B cell (primary cell): Measurements from ENCODE around the gene TFEB.

Experiments used
- EZH2 ChIP-seq: IDR thresholded peaks from 2 replicates; pipeline ENCODE4 v1.6.1; 2012; ENCODE audit warnings: borderline replicate concordance, low read depth, mild to moderate bottlenecking, moderate library complexity, low read length; ENCODE audit not compliant: insufficient read depth, poor library complexity, severe bottlenecking
- TF ChIP-seq, protein P1 (sequence below): fragments of 200-600 bp; IDR thresholded peaks from one replicate; pipeline ENCODE4 v1.8.0; 2022; ENCODE audit warnings: antibody characterized with exemption, mild to moderate bottlenecking

DNA sequence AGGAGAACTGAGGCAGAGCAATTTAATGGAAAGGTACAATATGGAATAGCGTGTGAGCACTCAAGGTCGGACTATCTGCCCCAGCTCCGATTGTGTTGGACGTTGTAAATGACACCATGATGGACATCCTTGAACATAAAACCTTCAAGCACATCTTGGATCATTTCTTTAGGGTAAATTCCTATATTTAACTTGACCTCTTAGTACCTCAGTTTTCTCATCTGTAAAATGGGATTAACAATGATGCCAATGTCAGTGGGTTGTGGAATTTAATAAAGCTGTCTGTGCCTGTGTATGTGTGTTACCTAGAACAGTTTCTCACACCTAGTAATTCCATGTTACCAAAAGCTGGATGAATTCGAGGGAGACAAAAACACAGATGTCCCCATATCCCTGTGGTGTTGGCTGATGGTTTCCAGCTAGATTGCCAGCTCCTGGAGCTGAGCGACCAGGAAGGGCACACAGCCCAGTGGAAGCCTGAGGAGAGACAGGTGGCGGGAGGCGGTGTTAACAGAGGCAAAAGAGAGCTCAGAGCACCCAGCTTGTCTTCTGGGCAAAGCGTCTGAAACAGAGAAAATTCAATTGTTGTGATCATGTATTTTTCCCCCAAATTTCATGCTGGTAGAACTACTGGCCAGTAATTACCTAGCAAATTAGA, 64.6 kb downstream of the TFEB start:
- TF ChIP-seq, protein P1, sequence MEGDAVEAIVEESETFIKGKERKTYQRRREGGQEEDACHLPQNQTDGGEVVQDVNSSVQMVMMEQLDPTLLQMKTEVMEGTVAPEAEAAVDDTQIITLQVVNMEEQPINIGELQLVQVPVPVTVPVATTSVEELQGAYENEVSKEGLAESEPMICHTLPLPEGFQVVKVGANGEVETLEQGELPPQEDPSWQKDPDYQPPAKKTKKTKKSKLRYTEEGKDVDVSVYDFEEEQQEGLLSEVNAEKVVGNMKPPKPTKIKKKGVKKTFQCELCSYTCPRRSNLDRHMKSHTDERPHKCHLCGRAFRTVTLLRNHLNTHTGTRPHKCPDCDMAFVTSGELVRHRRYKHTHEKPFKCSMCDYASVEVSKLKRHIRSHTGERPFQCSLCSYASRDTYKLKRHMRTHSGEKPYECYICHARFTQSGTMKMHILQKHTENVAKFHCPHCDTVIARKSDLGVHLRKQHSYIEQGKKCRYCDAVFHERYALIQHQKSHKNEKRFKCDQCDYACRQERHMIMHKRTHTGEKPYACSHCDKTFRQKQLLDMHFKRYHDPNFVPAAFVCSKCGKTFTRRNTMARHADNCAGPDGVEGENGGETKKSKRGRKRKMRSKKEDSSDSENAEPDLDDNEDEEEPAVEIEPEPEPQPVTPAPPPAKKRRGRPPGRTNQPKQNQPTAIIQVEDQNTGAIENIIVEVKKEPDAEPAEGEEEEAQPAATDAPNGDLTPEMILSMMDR = no peak
- no peak for TF ChIP-seq EZH2
